Fibroblast of villous mesenchyme (primary cell): ENCODE measurements around the gene INPP1. TPM values are rescaled to one million over a fixed set of nuclear protein-coding genes. Genes with fewer than 3 reads are reported as not detected.
"Not testable (repeated sequence)": the region's sequence is repeated elsewhere in the genome, so short reads cannot be mapped to it uniquely, and the experiment has no call there.

Experiments used
- DNase-seq: peaks from one replicate; pipeline ENCODE4 v3.0.0-alpha.2; 2010; ENCODE audit warnings: low read depth
- H3K4me3 ChIP-seq: 2 replicates; pipeline ENCODE4 v1.5.1; 2011; ENCODE audit warnings: low read depth, mild to moderate bottlenecking, low read length
- CTCF ChIP-seq: IDR thresholded peaks from 2 replicates; pipeline ENCODE4 v1.5.1; 2012; ENCODE audit warnings: low read depth, mild to moderate bottlenecking, low read length; ENCODE audit not compliant: insufficient read depth
- total RNA-seq: library from RNA; depleted of rRNA; stranded (reverse); fragments of >200 nt; gene quantifications from 2 replicates; pipeline ENCODE4 v1.2.3, GENCODE V29; 2012

INPP1 gene
- total RNA-seq, 1 donor, result 14.2 TPM

- DNase-seq, result peak; percentile 59
- no peak for TF ChIP-seq CTCF
- H3K4me3 ChIP-seq, result no peak overlapping the region
These were observed 9.5 kb downstream of the INPP1 start for GRCh38 chr2:190352668-190353536.

DNA sequence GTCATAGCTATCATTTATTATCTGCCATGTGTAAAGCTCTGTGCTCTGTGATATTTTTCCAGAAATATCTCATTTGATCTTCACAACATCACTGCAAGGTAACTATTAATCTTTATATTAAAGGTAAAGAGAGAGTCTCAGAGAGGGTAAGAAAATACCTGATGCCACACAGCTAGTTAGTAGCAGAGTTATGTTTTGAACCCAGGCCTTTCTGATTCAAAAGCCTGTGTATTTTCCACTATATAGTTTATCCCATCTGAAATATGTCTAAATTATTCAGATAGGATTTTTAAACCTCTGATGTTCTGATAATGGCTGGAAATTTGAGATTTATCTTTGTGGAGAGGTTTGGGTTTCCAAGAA lies 10.1 kb downstream of the INPP1 start:
- no peak overlapping the region for H3K4me3 ChIP-seq
- TF ChIP-seq CTCF, result no peak
- DNase-seq, result no peak

DNA sequence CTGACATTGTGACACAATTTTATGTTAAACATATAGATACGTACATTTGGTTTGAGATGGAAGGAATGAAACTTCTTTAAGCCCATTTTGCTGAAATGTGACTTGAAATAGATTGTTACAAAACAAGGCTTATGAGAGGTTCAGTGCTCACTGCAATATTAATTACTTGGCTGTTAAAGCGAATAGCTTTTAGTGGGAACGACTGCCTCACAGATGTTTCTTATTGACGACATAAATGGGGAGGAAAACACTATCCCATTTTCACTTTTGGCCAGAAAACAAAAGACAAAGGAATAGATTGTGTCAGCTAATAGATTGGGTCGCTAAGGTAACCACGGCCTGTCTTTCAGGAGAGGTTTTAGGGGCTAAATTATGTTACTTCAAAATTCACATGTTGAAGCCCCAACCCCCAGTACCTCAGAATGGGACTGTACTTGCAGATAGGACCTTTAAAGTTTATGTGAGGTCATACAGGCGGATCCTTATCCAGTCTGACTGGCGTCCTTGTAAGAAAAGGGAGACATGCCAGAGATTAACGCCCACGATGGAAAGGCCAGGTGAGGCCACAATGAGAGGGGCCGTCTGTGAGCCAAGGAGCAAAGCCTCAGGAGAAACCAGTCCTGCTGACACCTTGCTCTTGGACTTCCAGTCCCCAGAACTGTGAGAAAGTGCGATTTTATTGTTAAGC lies 10.8 kb downstream of the INPP1 start:
- H3K4me3 ChIP-seq, result no peak overlapping the region
- no peak for TF ChIP-seq CTCF
- DNase-seq, result peak; percentile 51

- DNase-seq, result no peak
- H3K4me3 ChIP-seq, result no peak overlapping the region
- TF ChIP-seq CTCF, result no peak
These were observed 12.7 kb downstream of the INPP1 start for GRCh38 chr2:190355968-190356644.

DNA sequence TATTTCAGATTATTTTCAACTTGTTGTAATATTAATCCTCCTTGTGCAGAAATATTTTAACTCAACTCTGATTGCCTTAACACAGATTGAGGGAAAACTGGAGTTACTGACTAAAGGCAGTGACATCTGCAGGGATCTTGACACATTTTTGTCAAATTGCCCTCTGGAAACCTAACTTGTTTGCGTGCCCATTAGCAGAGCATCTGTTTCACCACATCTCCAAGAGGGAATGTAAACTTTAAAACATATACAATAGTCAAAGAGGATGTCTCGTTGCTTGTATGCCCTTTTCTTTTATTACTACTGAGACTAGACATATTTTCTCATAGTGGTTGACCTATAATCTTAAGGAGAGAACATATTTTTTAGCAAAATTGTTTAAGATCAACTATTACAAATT lies 14.2 kb downstream of the INPP1 start:
- no peak for DNase-seq
- TF ChIP-seq CTCF, result no peak
- H3K4me3 ChIP-seq, result no peak overlapping the region

DNA sequence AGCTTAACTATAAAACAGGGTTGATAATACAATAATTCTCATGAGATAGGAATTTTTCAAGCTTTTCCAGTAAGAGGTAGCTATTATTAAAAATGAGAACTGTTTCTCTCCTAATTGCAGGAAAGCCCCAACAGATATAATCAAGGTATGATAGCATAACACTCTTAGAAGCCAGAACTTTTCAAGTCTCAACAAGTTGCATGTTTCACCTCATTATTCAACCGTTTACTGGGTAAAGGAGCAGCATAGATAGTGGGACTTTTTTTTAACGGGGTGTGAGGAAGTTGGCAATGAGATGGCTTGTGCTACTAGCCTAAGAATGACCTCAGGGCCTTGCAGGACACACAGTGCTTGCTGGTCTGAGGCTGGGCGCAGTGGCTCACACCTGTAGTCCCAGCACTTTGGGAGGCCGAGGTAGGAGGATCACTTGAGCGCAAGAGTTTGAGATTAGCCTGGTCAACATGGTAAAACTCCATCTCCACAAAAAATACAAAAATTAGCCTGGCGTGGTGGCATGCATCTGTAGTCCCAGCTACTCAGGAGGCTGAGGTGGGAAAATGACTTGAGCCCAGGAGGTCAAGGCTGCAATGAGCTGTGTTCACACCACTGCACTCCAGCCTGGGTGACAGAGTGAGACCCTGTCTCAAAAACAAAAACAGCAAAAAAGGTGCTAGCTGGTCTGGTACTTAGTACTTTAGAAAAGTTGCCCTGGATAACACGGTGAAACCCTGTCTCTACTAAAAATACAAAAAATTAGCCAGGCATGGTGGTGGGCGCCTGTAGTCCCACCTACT lies 15.5 kb downstream of the INPP1 start:
- not testable (repeated sequence) for DNase-seq, H3K4me3 ChIP-seq

GRCh38 chr2:190360561-190360960 lies 17.2 kb downstream of the INPP1 start:
- H3K4me3 ChIP-seq, result no peak overlapping the region
- DNase-seq, result no peak
- no peak for TF ChIP-seq CTCF
